ENCODE measurements around the gene SH3TC2.

GRCh38 chr5:149041242-149041641 is 21.6 kb downstream of the SH3TC2 start:
- TF ChIP-seq POLR2AphosphoS5 (IDR thresholded peaks at IDR 0.05; ENCODE audit: low read depth, low read length): no peak
- TF ChIP-seq TAF1 (IDR thresholded peaks at IDR 0.05; ENCODE audit: borderline replicate concordance, insufficient read depth, low read length): no peak
- no peak for TF ChIP-seq SIN3A (IDR thresholded peaks at IDR 0.05; ENCODE audit: borderline replicate concordance, insufficient read depth, low read length)
- TF ChIP-seq REST (IDR thresholded peaks at IDR 0.05; ENCODE audit: insufficient read depth in 1 of 2, low read depth in 2 of 2, low read length in 2 of 2): no peak

Data from PFSK-1 (cell line).